Measurements from ENCODE around the gene LNPK.

LNPK gene

GRCh38 chr2:175930504-175930903, 71.6 kb downstream of the LNPK start:
- Histone ChIP-seq H3K9ac (ENCODE audit: low read length) (no peak overlapping the region), H3K9me3 (replicated peaks; ENCODE audit: insufficient read depth, low read length) (no peaks in the 10 kb centered on the region), H4K20me1 (ENCODE audit: insufficient read depth, low read length) (no peaks in the 10 kb centered on the region), H3K27ac (ENCODE audit: low read length) (no peak overlapping the region), H3K79me2 (ENCODE audit: low read length) (no peaks in the 10 kb centered on the region), H3K27me3 (replicated peaks; ENCODE audit: insufficient read depth, low read length) (no peaks in the 10 kb centered on the region), H3K9me2 (replicated peaks; ENCODE audit: insufficient read depth, low read length) (no peaks in the 10 kb centered on the region), H3K36me3 (replicated peaks; ENCODE audit: insufficient read depth, low read length) (no peaks in the 10 kb centered on the region), H3K4me1 (ENCODE audit: low read length) (no peaks in the 10 kb centered on the region), H3F3A (ENCODE audit: insufficient read depth, low read length) (no peaks in the 10 kb centered on the region), H3K4me2 (ENCODE audit: low read depth, low read length) (no peak overlapping the region), H3K4me3 (ENCODE audit: low read length) (no peak overlapping the region), H2AFZ (ENCODE audit: low read length) (no peak overlapping the region)
- no peak for TF ChIP-seq CTCF (IDR thresholded peaks at IDR 0.05; ENCODE audit: low read length)
- no peak for TF ChIP-seq EZH2 (optimal IDR thresholded peaks at IDR 0.05; ENCODE audit: low read depth, low read length)
- no peak for DNase-seq

GRCh38 chr2:175929850-175930249, 72.2 kb downstream of the LNPK start:
- Histone ChIP-seq H3K27me3 (replicated peaks; ENCODE audit: insufficient read depth, low read length) (no peaks in the 10 kb centered on the region), H3F3A (ENCODE audit: insufficient read depth, low read length) (no peaks in the 10 kb centered on the region), H3K27ac (ENCODE audit: low read length) (no peak overlapping the region), H4K20me1 (ENCODE audit: insufficient read depth, low read length) (no peaks in the 10 kb centered on the region), H3K4me3 (ENCODE audit: low read length) (no peak overlapping the region), H3K4me1 (ENCODE audit: low read length) (no peaks in the 10 kb centered on the region), H3K4me2 (ENCODE audit: low read depth, low read length) (no peak overlapping the region), H3K79me2 (ENCODE audit: low read length) (no peaks in the 10 kb centered on the region), H3K9me3 (replicated peaks; ENCODE audit: insufficient read depth, low read length) (no peaks in the 10 kb centered on the region), H3K36me3 (replicated peaks; ENCODE audit: insufficient read depth, low read length) (no peaks in the 10 kb centered on the region), H3K9me2 (replicated peaks; ENCODE audit: insufficient read depth, low read length) (no peaks in the 10 kb centered on the region), H3K9ac (ENCODE audit: low read length) (no peak overlapping the region), H2AFZ (ENCODE audit: low read length) (no peak overlapping the region)
- DNase-seq, result no peak
- TF ChIP-seq EZH2 (optimal IDR thresholded peaks at IDR 0.05; ENCODE audit: low read depth, low read length) (no peak), CTCF (IDR thresholded peaks at IDR 0.05; ENCODE audit: low read length) (no peak), EZH2phosphoT487 (IDR thresholded peaks at IDR 0.05; ENCODE audit: low read length) (no peak)

GRCh38 chr2:175926272-175926671, 75.8 kb downstream of the LNPK start:
- Histone ChIP-seq H3K4me3 (ENCODE audit: low read length) (no peak overlapping the region), H3K27ac (ENCODE audit: low read length) (no peak overlapping the region), H2AFZ (ENCODE audit: low read length) (no peak overlapping the region), H4K20me1 (ENCODE audit: insufficient read depth, low read length) (no peaks in the 10 kb centered on the region), H3K27me3 (replicated peaks; ENCODE audit: insufficient read depth, low read length) (no peaks in the 10 kb centered on the region), H3K9ac (ENCODE audit: low read length) (no peak overlapping the region), H3K36me3 (replicated peaks; ENCODE audit: insufficient read depth, low read length) (no peaks in the 10 kb centered on the region), H3K4me1 (ENCODE audit: low read length) (no peaks in the 10 kb centered on the region), H3K79me2 (ENCODE audit: low read length) (no peaks in the 10 kb centered on the region), H3K4me2 (ENCODE audit: low read depth, low read length) (no peak overlapping the region), H3K9me2 (replicated peaks; ENCODE audit: insufficient read depth, low read length) (no peaks in the 10 kb centered on the region), H3K9me3 (replicated peaks; ENCODE audit: insufficient read depth, low read length) (no peaks in the 10 kb centered on the region), H3F3A (ENCODE audit: insufficient read depth, low read length) (no peaks in the 10 kb centered on the region)
- no peak for DNase-seq
- TF ChIP-seq EZH2phosphoT487 (IDR thresholded peaks at IDR 0.05; ENCODE audit: low read length), result no peak
- no peak for TF ChIP-seq EZH2 (optimal IDR thresholded peaks at IDR 0.05; ENCODE audit: low read depth, low read length)
- TF ChIP-seq CTCF (IDR thresholded peaks at IDR 0.05; ENCODE audit: low read length), result no peak
